Activated naive CD4-positive, alpha-beta T cell treated with anti-CD3 and anti-CD28 coated beads for 36 hours (primary cell): Measurements from ENCODE around the gene ATG2A. TPM values are rescaled to one million over a fixed set of nuclear protein-coding genes. Genes with fewer than 3 reads are reported as not detected.

Experiments used
- CTCF ChIA-PET: fragments of 350-600 bp; sonication (Branson Sonifier 250); formaldehyde crosslinking; loops from one replicate; lab custom pipeline; 2021; ENCODE audit warnings: antibody characterized with exemption; lab: Charles Lee
- DNase-seq: peaks from one replicate; pipeline ENCODE4 v3.0.0-alpha.2; 2020
- H3K27ac Mint-ChIP-seq: one replicate; pipeline ENCODE4 v1.8.0; 2021; ENCODE audit warnings: mild to moderate bottlenecking, mixed read lengths
- H3K27me3 Mint-ChIP-seq: one replicate; pipeline ENCODE4 v1.8.0; 2021; ENCODE audit warnings: low read depth, mixed read lengths
- H3K36me3 Mint-ChIP-seq: one replicate; pipeline ENCODE4 v1.8.0; 2021; ENCODE audit warnings: low read depth, mixed read lengths
- H3K4me1 Mint-ChIP-seq: one replicate; pipeline ENCODE4 v1.8.0; 2021; ENCODE audit warnings: low read depth, mixed read lengths
- H3K4me3 Mint-ChIP-seq: one replicate; pipeline ENCODE4 v1.8.0; 2021; ENCODE audit warnings: mild to moderate bottlenecking, moderate library complexity, mixed read lengths
- H3K9me3 Mint-ChIP-seq: one replicate; pipeline ENCODE4 v1.8.0; 2021; ENCODE audit warnings: mixed read lengths
- intact Hi-C: fragments of 100-400 bp; cut with micrococcal nuclease; formaldehyde crosslinking; loops from one replicate; pipeline ENCODE4 v1.15.1; 2023
- total RNA-seq, 2 experiments: library from RNA; stranded (reverse); gene quantifications; one replicate each; pipeline ENCODE4 v1.2.3, GENCODE V29; 2021

The ATG2A gene
- total RNA-seq, 2 experiments from 2014 or later: 15.1 to 16.3 TPM

DNA sequence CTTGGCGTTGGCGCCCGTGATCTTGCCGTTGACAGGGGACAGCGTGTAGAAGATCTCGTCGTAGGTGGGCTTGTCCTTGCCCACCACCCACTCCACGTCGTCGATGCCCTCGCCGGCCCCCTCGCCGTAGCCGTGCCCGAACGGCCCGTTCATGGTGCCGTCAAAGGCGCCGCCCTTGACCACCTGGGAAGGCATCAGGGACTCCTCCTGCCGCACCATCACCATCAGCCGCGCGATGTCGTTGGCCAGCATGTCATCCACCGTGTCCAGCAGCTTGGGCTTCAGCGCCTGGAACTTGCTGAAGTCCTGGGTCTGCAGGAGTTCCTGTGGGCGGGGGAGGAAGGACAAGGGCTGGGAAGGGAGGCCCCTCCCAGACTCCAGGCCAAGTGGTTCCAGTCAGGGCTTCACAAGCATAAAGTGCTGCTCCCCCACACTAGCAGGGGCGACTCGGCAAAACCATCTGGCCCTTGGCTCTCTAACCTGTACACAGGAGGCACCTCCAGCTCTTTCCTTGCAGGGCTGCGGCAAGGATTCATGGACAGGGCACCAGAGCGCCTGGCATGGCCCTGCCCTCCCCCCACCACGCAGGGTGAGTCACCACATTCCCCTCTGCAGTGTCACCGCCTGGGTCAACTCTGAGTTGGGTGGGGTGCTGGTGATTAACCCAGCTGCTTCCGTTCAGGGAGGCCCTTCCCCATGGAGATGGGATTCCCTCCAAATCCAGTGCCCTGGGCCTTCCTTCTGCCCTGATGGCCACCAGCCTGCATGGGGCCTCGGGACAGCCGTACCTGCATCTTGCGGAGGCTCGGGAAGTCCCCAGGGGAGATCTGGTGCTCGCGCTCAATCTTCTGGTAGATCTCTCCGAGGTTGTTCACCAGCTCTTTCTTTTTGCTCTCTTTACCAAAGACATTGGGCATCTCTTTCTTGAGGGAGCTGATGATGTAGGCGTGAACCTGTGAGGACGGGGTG, 62.2 kb downstream of the ATG2A start:
- Mint-ChIP-seq H3K9me3 (no peaks in the 10 kb centered on the region), H3K27ac (peak overlapping the region; percentile 89), H3K36me3 (peaks cover 60% of the 10 kb centered on the region), H3K27me3 (no peaks in the 10 kb centered on the region), H3K4me3 (no peak overlapping the region), H3K4me1 (peaks cover 94% of the 10 kb centered on the region)
- DNase-seq: peak; percentile 67
- intact Hi-C loops: loop anchor here (5.0 kb wide), 3 partner anchors 108 to 717 kb away; partner anchors contain the start of genes FAM89B and ZNRD2
- CTCF ChIA-PET: interaction anchor here (14.4 to 32.9 kb wide), 3 partner anchors 5 to 32 kb away, joined by 288 to 992 read pairs (median 288); partner anchors contain the start of genes CDC42BPG and EHD1

DNA sequence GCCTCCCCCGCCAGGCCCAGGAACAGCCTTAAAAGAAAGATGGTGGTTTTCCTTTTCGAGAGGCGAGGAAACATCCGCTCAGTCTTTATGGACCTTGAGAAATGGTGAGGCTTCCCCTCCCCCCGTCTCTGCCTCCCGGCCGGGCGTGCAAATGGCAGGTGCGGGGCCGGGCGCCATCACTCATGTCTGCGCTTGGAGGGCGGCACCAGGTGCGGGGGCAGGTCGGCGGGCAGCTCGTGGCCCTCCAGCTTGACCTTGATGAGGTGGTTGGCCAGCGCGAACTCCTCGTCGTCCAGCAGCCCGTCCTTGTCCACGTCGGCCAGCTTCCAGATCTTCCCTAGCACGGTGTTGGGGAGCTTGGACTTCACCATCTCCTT, 62.9 kb downstream of the ATG2A start:
- intact Hi-C loops: no loop called here
- Mint-ChIP-seq H3K27ac (peak overlapping the region; percentile 24), H3K9me3 (no peaks in the 10 kb centered on the region), H3K4me3 (no peak overlapping the region), H3K4me1 (peaks cover 94% of the 10 kb centered on the region), H3K36me3 (peaks cover 54% of the 10 kb centered on the region), H3K27me3 (no peaks in the 10 kb centered on the region)
- DNase-seq: no peak
- CTCF ChIA-PET: interaction anchor here (14.4 to 32.9 kb wide), 2 partner anchors 9 to 33 kb away, joined by 288 to 992 read pairs; partner anchors contain the start of gene EHD1

DNA sequence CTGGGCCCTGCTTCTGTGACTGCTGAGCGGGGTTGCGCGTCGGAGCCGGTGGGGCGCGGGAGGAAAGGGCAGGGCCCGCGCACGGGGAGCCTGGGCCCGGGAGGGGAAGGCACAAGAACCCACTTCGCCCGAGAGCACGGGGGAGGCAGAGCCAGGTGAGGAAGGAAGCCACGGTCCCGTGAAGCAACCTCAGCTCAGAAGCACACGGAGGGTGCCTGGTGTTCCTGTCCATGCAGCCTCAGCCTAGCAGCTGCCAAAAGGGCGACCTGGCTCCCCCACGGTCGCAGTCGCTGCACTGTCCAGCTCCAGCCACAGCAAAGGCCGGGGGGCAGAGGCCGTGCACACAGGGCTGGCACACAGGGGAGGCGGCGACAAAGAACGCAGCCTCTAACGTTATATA, 63.3 kb downstream of the ATG2A start:
- Mint-ChIP-seq H3K27me3 (no peaks in the 10 kb centered on the region), H3K9me3 (no peaks in the 10 kb centered on the region), H3K4me3 (peak overlapping the region; percentile 18), H3K4me1 (peaks cover 94% of the 10 kb centered on the region), H3K27ac (peak overlapping the region; percentile 95), H3K36me3 (peaks cover 52% of the 10 kb centered on the region)
- DNase-seq: peak; percentile 45
- CTCF ChIA-PET: interaction anchor here (1.3 to 32.9 kb wide), 3 partner anchors 9 to 33 kb away, joined by 4 to 992 read pairs (median 288); partner anchors contain the start of genes CDC42BPG and EHD1
- intact Hi-C loops: no loop called here

DNA sequence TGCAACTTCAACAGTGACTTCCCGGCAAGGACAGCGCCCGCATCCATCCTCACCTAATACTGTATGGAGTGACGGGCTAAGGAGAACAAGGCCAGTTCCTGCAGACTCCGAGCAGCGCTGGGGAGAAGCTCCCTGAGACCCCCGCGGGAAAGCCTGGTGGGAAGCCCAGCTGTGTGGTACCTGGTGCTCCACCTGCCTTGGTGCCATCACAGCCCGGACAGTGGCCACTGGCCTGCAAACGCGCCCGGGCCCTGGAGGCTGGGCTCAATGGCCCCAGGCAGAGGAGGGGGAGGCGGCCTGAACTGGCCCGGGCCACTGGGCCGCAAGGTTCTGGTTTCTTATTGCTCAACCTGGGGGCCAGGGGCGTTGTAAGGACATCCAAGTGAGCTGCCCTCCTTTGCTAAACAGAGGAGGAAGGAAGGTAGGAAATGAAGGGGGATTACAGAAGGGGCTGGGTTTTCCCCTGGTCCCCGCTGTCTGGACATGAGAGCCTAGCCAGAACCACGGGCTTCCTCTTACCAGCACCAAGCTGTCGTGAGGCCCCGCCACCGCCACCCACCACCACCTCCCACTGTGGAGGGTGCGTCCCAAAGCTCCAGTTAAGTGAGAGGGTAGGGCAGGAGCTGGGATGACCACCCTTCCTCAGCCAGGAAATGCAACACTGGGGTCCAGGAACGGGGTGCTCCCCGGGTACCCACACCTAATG, 64.1 kb downstream of the ATG2A start:
- Mint-ChIP-seq H3K4me1 (peaks cover 93% of the 10 kb centered on the region), H3K36me3 (peaks cover 44% of the 10 kb centered on the region), H3K9me3 (no peaks in the 10 kb centered on the region), H3K27ac (peak overlapping the region; percentile 95), H3K4me3 (peak overlapping the region; percentile 18), H3K27me3 (no peaks in the 10 kb centered on the region)
- CTCF ChIA-PET: interaction anchor here (1.3 to 32.9 kb wide), 3 partner anchors 9 to 34 kb away, joined by 4 to 992 read pairs (median 288); partner anchors contain the start of genes CDC42BPG and EHD1
- intact Hi-C loops: no loop called here
- peak; percentile 35 for DNase-seq

DNA sequence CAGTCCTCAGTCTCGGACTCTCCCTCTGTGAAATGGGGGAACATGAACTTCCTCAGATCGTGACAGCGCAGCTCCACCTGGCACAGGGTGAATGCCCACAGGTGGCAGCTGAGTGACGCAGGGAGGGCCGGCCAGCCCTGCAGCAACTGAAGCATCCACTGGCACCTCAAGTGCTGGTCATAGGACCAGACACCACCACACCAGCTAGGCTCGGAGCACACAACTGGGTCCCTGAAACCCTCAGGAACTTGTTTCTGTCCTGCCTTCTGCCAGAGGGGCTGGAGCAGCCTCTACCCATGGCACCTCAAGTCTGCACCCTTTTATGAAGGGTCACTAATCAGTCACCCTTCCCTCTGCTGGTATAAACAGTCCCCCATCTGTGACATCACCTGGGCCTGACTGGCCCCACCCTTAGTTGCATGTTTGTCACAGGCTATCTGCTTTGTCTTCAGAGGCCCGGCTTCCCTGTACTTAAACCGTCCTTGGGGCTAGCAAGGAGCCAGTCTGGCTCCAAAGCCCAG, 65.1 kb downstream of the ATG2A start:
- H3K4me1 Mint-ChIP-seq: peaks cover 93% of the 10 kb centered on the region
- no peaks in the 10 kb centered on the region for H3K9me3 Mint-ChIP-seq
- H3K27ac Mint-ChIP-seq: peak overlapping the region; percentile 95
- H3K36me3 Mint-ChIP-seq: peaks cover 38% of the 10 kb centered on the region
- intact Hi-C loops: loop anchor here (1.0 kb wide), 4 partner anchors 7 to 33 kb away; partner anchors contain the start of gene EHD1
- no peaks in the 10 kb centered on the region for H3K27me3 Mint-ChIP-seq
- DNase-seq: peak; percentile 57
- CTCF ChIA-PET: interaction anchor here (1.4 to 32.9 kb wide), 3 partner anchors 11 to 478 kb away, joined by 3 to 992 read pairs (median 288); partner anchors contain the start of gene EHD1
- H3K4me3 Mint-ChIP-seq: peak overlapping the region; percentile 49

DNA sequence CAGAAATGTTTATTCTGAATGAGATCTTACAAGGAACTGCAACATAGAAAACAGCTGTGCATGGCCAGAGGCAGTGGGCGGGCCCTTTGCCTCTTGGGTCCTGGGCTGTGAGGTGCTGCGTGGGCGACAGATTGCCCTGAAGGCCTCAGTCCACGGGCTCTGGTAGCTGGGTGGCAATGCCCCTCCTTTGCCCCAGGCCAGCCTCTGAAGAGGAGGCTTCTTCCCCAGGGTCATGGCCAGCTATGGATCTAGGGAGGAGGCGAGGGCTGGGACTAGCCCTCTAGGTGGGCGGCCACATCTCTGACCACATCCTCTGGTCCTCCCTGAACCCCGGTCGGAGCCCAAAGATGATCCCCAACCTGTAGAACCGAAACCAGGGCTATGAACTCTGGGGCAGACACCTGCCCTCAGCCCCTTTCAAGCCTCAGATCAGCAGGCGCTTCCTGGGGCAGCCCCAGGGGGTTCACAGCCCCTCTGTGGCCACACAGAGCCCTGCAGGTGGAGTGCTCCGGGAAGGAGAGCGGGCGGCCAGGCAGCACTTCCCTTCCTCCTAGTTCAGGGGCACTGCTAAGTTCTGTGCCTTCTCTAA, 65.9 kb downstream of the ATG2A start:
- peaks cover 30% of the 10 kb centered on the region for H3K36me3 Mint-ChIP-seq
- peak overlapping the region; percentile 49 for H3K4me3 Mint-ChIP-seq
- peak overlapping the region; percentile 95 for H3K27ac Mint-ChIP-seq
- no peaks in the 10 kb centered on the region for H3K9me3 Mint-ChIP-seq
- no peaks in the 10 kb centered on the region for H3K27me3 Mint-ChIP-seq
- peaks cover 85% of the 10 kb centered on the region for H3K4me1 Mint-ChIP-seq
- peak; percentile 91 for DNase-seq
- intact Hi-C loops: loop anchor here (1.0 kb wide), 4 partner anchors 8 to 34 kb away; partner anchors contain the start of gene EHD1
- CTCF ChIA-PET: interaction anchor here (0.7 to 32.9 kb wide), 4 partner anchors 12 to 479 kb away, joined by 3 to 992 read pairs (median 146); partner anchors contain the start of gene EHD1

DNA sequence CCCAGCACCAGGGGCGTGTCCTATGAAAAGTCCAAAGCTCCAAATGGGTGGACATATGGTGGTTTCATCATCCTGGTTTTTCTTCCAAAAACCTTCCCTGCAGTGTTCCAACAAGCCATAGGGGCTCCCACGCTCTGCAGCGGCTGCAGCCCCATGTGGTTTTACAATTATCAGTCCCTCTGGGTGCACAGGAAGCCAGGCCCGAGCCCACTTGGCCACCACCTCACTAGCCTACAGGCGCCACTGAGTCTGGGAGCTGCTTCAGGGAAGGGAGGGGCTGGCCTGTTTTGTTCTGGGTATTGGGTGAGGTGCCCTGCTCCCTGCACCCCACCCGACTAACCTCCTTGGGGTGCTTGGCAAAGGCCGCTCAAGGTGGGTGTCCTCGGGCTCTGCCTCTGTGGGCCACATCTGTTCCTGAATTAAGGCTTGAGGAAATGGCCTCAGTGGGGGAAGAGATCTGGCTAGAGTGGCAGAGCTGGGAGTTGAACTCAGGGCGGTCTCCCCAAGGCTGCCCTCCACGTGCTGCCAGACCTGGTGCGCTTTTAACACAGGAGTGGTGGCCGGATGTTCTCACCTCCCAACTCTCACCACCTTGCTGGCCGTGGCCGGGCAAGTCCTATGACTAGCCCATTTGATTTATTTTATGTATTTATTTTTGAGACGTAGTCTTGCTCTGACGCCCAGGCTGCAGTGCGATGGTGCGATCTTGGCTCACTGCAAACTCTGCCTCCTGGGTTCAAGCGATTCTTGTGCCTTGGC, 67.2 kb downstream of the ATG2A start:
- H3K36me3 Mint-ChIP-seq: peaks cover 18% of the 10 kb centered on the region
- DNase-seq: no peak
- peaks cover 76% of the 10 kb centered on the region for H3K4me1 Mint-ChIP-seq
- no peak overlapping the region for H3K4me3 Mint-ChIP-seq
- H3K9me3 Mint-ChIP-seq: no peaks in the 10 kb centered on the region
- no peaks in the 10 kb centered on the region for H3K27me3 Mint-ChIP-seq
- intact Hi-C loops: no loop called here
- CTCF ChIA-PET: interaction anchor here (0.9 to 32.9 kb wide), 3 partner anchors 13 to 149 kb away, joined by 3 to 992 read pairs (median 288); partner anchors contain the start of gene EHD1
- H3K27ac Mint-ChIP-seq: peak overlapping the region; percentile 50

DNA sequence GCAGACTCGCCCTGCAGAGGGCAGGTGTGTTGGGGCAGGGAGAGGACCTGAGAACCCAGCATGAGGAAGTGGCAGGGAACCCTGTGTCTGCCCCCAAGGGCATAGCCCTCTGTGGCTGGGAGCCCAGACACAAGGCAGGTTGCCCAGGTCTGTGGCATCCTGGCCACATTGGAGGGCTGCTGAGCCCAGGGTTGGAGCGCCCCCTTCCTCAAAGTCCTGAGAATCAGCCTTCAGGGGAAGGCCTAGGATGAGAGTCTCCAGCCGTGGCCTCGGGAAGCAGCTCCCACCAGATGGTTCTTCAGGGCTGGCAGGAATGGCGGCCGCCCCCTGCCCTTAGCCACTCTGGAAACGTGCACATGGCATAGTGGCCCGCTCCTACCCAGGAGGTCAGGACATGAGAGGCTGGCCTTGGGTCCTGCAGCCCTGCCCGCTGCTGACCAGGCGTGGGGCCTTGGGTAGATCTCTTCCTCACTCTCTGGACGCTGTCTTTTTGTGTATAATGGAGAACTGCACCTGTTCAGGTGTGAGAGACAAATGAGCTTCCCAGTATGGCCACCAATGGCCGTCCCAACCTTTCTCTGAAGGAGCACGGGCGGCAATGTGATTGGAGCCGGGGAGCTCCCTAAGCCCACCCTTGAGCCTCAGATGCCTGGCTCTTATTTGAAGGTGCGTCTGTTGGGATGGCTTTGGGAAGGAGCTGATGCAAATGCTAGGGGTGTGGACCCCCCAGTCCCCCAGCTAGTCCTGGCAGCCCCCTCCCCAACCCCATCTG, 68.0 kb downstream of the ATG2A start:
- H3K27me3 Mint-ChIP-seq: no peaks in the 10 kb centered on the region
- H3K4me3 Mint-ChIP-seq: no peak overlapping the region
- peaks cover 10% of the 10 kb centered on the region for H3K36me3 Mint-ChIP-seq
- peak; percentile 61 for DNase-seq
- intact Hi-C loops: no loop called here
- CTCF ChIA-PET: interaction anchor here (0.6 to 32.9 kb wide), 14 partner anchors 9 to 467 kb away, joined by 3 to 992 read pairs (median 4); partner anchors contain the start of genes ARL2, EHD1, PPP2R5B and ZNHIT2
- peaks cover 69% of the 10 kb centered on the region for H3K4me1 Mint-ChIP-seq
- H3K9me3 Mint-ChIP-seq: no peaks in the 10 kb centered on the region
- H3K27ac Mint-ChIP-seq: peak overlapping the region; percentile 65

DNA sequence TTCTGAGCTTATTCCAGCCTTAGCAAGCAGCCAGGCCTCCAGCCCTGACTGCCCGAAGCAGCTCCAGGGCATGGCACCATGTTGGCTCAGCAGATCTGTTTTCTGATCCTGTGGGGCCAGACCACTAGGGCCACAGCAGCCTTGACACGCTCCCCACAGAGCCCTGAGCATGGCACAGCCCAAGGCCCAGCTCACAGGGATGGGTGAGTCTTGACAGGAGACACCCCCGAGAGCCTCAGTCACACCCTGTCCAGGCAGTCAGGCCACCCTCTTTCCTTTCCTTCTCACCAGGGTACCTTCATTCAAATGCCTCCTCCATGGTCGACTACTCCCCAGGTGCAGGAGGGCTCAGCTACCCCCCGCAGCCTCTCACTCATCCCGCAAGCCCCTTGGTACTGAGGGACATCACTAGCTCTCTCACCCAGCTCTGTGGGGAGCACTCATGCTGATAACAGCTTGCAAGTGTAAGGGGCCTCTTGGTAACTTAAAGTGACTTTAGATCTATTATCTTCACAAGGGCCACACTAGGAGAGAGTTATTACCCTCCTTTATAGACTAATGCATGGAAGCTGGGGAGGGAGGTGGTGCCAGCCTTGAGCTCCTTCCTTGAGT, 68.7 kb downstream of the ATG2A start:
- no peak for DNase-seq
- Mint-ChIP-seq H3K27me3 (no peaks in the 10 kb centered on the region), H3K4me3 (no peak overlapping the region), H3K27ac (peak overlapping the region; percentile 65), H3K9me3 (no peaks in the 10 kb centered on the region), H3K36me3 (peaks cover 6% of the 10 kb centered on the region), H3K4me1 (peaks cover 68% of the 10 kb centered on the region)
- intact Hi-C loops: no loop called here
- CTCF ChIA-PET: interaction anchor here (0.6 to 32.9 kb wide), 18 partner anchors 8 to 468 kb away, joined by 3 to 992 read pairs (median 4); partner anchors contain the start of genes ARL2, EHD1, PPP2R5B and ZNHIT2
